PC-9 (cell line): ENCODE results near the gene RNF4.

ENCODE experiments used
- EZH2 ChIP-seq: fragments of 200-600 bp; sonication (generic); IDR thresholded peaks from 2 replicates; pipeline ENCODE4 v1.8.0; 2017; ENCODE audit warnings: antibody characterized with exemption, low read depth
- TF ChIP-seq, protein P1 (sequence below): fragments of 200-600 bp; sonication (generic); conservative IDR thresholded peaks from 2 replicates; pipeline ENCODE4 v1.6.1; 2017; ENCODE audit warnings: mixed run types, antibody characterized with exemption, mild to moderate bottlenecking, moderate library complexity

DNA sequence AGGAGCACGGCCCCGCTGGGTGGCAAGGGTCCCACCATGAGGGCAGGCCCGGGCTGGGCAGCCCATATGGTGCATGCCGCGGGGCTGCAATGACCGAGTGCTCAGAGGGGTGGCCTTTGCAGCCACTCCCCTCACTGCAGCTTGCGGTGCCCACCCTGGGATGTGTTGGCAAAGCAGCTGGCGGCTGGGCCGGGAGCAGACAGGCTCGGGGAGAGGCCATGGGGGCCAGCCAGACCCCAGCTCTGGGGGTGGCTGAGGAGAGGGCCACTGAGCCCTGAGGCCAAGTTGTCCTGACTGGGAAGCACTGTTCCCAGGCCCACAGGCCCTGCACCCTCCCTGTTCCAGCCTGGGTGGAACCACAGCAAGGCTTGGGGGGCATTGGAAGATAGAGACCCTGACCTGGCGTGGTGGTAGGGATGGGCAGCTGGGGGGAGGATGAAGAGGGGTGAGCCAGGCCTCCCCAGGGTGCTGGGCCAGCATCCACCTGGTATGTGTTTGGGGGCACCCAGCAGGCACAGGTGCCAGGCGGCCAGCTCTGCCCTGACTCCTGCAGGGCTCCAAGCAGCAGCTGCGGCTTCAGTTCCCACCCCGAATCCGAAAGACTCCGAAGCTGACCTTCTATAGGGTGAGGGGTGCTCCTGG lies 18.4 kb upstream of the RNF4 start:
- TF ChIP-seq, protein P1, sequence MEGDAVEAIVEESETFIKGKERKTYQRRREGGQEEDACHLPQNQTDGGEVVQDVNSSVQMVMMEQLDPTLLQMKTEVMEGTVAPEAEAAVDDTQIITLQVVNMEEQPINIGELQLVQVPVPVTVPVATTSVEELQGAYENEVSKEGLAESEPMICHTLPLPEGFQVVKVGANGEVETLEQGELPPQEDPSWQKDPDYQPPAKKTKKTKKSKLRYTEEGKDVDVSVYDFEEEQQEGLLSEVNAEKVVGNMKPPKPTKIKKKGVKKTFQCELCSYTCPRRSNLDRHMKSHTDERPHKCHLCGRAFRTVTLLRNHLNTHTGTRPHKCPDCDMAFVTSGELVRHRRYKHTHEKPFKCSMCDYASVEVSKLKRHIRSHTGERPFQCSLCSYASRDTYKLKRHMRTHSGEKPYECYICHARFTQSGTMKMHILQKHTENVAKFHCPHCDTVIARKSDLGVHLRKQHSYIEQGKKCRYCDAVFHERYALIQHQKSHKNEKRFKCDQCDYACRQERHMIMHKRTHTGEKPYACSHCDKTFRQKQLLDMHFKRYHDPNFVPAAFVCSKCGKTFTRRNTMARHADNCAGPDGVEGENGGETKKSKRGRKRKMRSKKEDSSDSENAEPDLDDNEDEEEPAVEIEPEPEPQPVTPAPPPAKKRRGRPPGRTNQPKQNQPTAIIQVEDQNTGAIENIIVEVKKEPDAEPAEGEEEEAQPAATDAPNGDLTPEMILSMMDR: no peak
- no peak for TF ChIP-seq EZH2
